Measurements from ENCODE around the gene ALLC.

ALLC gene

DNA sequence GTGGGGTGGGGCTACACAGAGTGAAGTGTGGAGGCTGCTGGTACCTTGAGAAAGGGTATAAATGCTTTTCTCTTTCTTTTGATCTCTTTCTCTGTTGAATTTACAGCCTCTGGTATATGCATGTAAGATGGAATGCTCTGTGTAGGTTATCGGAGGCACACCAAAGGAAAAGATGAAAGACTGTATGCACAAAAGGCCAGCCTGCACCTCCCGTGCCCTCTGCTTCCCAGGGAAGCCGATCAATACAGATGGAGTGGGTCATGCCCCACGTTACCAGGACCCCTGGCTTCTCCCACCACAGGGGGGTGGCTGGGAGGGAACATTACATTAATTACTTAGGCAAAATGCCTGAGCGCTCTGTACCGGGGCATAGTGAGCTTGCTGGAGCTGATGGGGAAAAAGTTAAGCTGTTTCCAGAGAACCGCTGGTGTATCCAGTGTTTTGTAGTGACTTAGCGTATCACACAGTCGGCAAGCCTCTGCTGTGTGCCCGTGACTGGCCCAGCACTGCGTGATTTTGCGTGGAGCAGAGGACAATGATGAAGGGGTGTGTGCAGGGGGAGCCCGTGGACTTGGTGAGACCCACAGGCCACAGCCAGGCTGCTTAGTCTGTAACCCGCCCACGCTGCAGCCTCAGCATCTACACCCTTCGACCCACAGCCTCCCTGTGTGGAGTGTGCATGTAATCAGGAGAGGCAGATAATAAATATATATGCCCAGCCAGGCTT is 8.0 kb downstream of the ALLC start:
- Histone ChIP-seq H3K4me3 (replicated peaks; ENCODE audit: low read depth, low read length) (no peak overlapping the region), H3K27me3 (replicated peaks; ENCODE audit: control insufficient read depth, insufficient read depth, low read length) (no peaks in the 10 kb centered on the region), H3K36me3 (ENCODE audit: control insufficient read depth, insufficient read depth, low read length) (no peaks in the 10 kb centered on the region)
- no peak for TF ChIP-seq CTCF (IDR thresholded peaks at IDR 0.05; ENCODE audit: insufficient read depth, low read length, poor library complexity, severe bottlenecking)
- no peak for DNase-seq (ENCODE audit: extremely low read depth, insufficient read length)

- TF ChIP-seq CTCF (IDR thresholded peaks at IDR 0.05; ENCODE audit: insufficient read depth, low read length, poor library complexity, severe bottlenecking), result no peak
- no peaks in the 10 kb centered on the region for H3K27me3 ChIP-seq (replicated peaks; ENCODE audit: control insufficient read depth, insufficient read depth, low read length)
- no peak overlapping the region for H3K4me3 ChIP-seq (replicated peaks; ENCODE audit: low read depth, low read length)
- DNase-seq (ENCODE audit: extremely low read depth, insufficient read length), result no peak
- no peaks in the 10 kb centered on the region for H3K36me3 ChIP-seq (ENCODE audit: control insufficient read depth, insufficient read depth, low read length)
Measured at GRCh38 chr2:3666613-3666975, 8.6 kb downstream of the ALLC start.

- Histone ChIP-seq H3K36me3 (ENCODE audit: control insufficient read depth, insufficient read depth, low read length) (no peaks in the 10 kb centered on the region), H3K27me3 (replicated peaks; ENCODE audit: control insufficient read depth, insufficient read depth, low read length) (no peaks in the 10 kb centered on the region), H3K4me3 (replicated peaks; ENCODE audit: low read depth, low read length) (no peak overlapping the region)
- no peak for TF ChIP-seq CTCF (IDR thresholded peaks at IDR 0.05; ENCODE audit: insufficient read depth, low read length, poor library complexity, severe bottlenecking)
- DNase-seq (ENCODE audit: extremely low read depth, insufficient read length), result no peak
Measured at GRCh38 chr2:3667151-3667631, 9.2 kb downstream of the ALLC start.

DNA sequence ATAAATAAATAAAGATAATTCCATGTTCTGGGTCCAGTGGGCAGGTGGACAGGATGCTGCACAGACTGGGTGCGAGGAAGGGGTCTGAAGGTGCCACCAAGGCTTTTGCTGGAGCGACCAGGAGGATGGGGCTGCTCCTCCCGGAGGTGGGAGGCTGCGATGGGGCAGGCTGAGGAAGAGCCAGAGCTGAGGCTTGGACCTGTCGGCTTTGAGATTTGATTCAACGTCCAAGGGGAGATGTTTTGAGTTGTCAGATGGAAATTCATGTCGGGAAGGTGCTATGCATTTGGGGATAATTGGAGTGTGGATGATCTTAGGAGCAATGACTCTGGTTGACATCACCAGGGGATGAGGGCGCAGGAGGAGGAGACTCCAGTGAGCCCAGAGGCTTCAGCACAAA is 11.7 kb downstream of the ALLC start:
- Histone ChIP-seq H3K27me3 (replicated peaks; ENCODE audit: control insufficient read depth, insufficient read depth, low read length) (no peaks in the 10 kb centered on the region), H3K36me3 (ENCODE audit: control insufficient read depth, insufficient read depth, low read length) (no peaks in the 10 kb centered on the region), H3K4me3 (replicated peaks; ENCODE audit: low read depth, low read length) (no peak overlapping the region)
- DNase-seq (ENCODE audit: extremely low read depth, insufficient read length), result no peak
- TF ChIP-seq CTCF (IDR thresholded peaks at IDR 0.05; ENCODE audit: insufficient read depth, low read length, poor library complexity, severe bottlenecking), result no peak

- Histone ChIP-seq H3K36me3 (ENCODE audit: control insufficient read depth, insufficient read depth, low read length) (no peaks in the 10 kb centered on the region), H3K27me3 (replicated peaks; ENCODE audit: control insufficient read depth, insufficient read depth, low read length) (no peaks in the 10 kb centered on the region), H3K4me3 (replicated peaks; ENCODE audit: low read depth, low read length) (no peak overlapping the region)
- DNase-seq (ENCODE audit: extremely low read depth, insufficient read length), result no peak
- no peak for TF ChIP-seq CTCF (IDR thresholded peaks at IDR 0.05; ENCODE audit: insufficient read depth, low read length, poor library complexity, severe bottlenecking)
Measured at GRCh38 chr2:3670376-3670775, 12.4 kb downstream of the ALLC start.

- Histone ChIP-seq H3K4me3 (replicated peaks; ENCODE audit: low read depth, low read length) (no peak overlapping the region), H3K36me3 (ENCODE audit: control insufficient read depth, insufficient read depth, low read length) (no peaks in the 10 kb centered on the region), H3K27me3 (replicated peaks; ENCODE audit: control insufficient read depth, insufficient read depth, low read length) (no peaks in the 10 kb centered on the region)
- no peak for TF ChIP-seq CTCF (IDR thresholded peaks at IDR 0.05; ENCODE audit: insufficient read depth, low read length, poor library complexity, severe bottlenecking)
- no peak for DNase-seq (ENCODE audit: extremely low read depth, insufficient read length)
Measured at GRCh38 chr2:3670941-3671340, 12.9 kb downstream of the ALLC start.
